GM23338 (cell line): ENCODE data around the gene RPS15. TPM values are rescaled to one million over a fixed set of nuclear protein-coding genes. Genes with fewer than 3 reads are reported as not detected.

Experiments used
- ATAC-seq: fragments of 200-7000 bp; cut with Tn5 transposase; 3 replicates; pipeline ENCODE4 v1.9.1; 2020
- DNase-seq: peaks from one replicate; pipeline ENCODE4 v3.0.0-alpha.2; 2015; ENCODE audit warnings: low spot score
- H2AFZ ChIP-seq: fragments of 200-600 bp; sonication (generic); 2 replicates; pipeline ENCODE4 v1.8.0; 2016; ENCODE audit warnings: antibody characterized with exemption, mild to moderate bottlenecking, moderate library complexity
- H3F3A ChIP-seq: fragments of 200-600 bp; sonication (generic); replicated peaks from 2 replicates; pipeline ENCODE4 v1.8.0; 2017; ENCODE audit warnings: antibody characterized with exemption, mixed run types, low read depth
- H3K27ac ChIP-seq: fragments of 200-600 bp; sonication (generic); 2 replicates; pipeline ENCODE4 v1.6.1; 2016; ENCODE audit warnings: low read depth
- H3K27me3 ChIP-seq: fragments of 200-600 bp; sonication (generic); 2 replicates; pipeline ENCODE4 v1.8.0; 2016; ENCODE audit warnings: mild to moderate bottlenecking, mixed run types, moderate library complexity; ENCODE audit not compliant: insufficient read depth
- H3K36me3 ChIP-seq: fragments of 200-600 bp; sonication (generic); 2 replicates; pipeline ENCODE4 v1.8.0; 2016; ENCODE audit warnings: mild to moderate bottlenecking; ENCODE audit not compliant: insufficient read depth
- H3K4me1 ChIP-seq: fragments of 200-600 bp; sonication (generic); 2 replicates; pipeline ENCODE4 v1.8.0; 2016; ENCODE audit warnings: mild to moderate bottlenecking, moderate library complexity; ENCODE audit not compliant: insufficient read depth
- H3K4me2 ChIP-seq: fragments of 200-600 bp; sonication (generic); 2 replicates; pipeline ENCODE4 v1.7.1; 2017; ENCODE audit warnings: mixed run types
- H3K4me3 ChIP-seq: fragments of 200-600 bp; sonication (generic); 2 replicates; pipeline ENCODE4 v1.6.1; 2016; ENCODE audit warnings: mixed run types
- H3K79me2 ChIP-seq: fragments of 200-600 bp; sonication (generic); replicated peaks from 2 replicates; pipeline ENCODE4 v1.8.0; 2017; ENCODE audit warnings: mild to moderate bottlenecking; ENCODE audit not compliant: insufficient read depth
- H3K9me2 ChIP-seq: fragments of 200-600 bp; sonication (generic); 2 replicates; pipeline ENCODE4 v1.8.0; 2017; ENCODE audit not compliant: insufficient read depth
- H4K20me1 ChIP-seq: fragments of 200-600 bp; sonication (generic); replicated peaks from 2 replicates; pipeline ENCODE4 v1.8.0; 2017; ENCODE audit warnings: mild to moderate bottlenecking; ENCODE audit not compliant: insufficient read depth
- H3K27ac Mint-ChIP-seq: 2 replicates; pipeline ENCODE4 v1.8.0; 2020; ENCODE audit warnings: inconsistent platforms, mild to moderate bottlenecking, moderate library complexity, mixed read lengths
- H3K27me3 Mint-ChIP-seq: 3 replicates; pipeline ENCODE4 v1.8.0; 2022; ENCODE audit warnings: low read depth, mild to moderate bottlenecking, moderate library complexity, mixed read lengths, inconsistent platforms; ENCODE audit not compliant: insufficient read depth, poor library complexity
- H3K36me3 Mint-ChIP-seq: 3 replicates; pipeline ENCODE4 v1.8.0; 2021; ENCODE audit warnings: low read depth, mild to moderate bottlenecking, inconsistent platforms, moderate library complexity, mixed read lengths
- H3K4me1 Mint-ChIP-seq: 3 replicates; pipeline ENCODE4 v1.8.0; 2020; ENCODE audit warnings: mild to moderate bottlenecking, inconsistent platforms, mixed read lengths
- H3K4me3 Mint-ChIP-seq: 3 replicates; pipeline ENCODE4 v1.8.0; 2021; ENCODE audit warnings: moderate library complexity, mild to moderate bottlenecking, inconsistent platforms, mixed read lengths
- H3K9me3 Mint-ChIP-seq: 3 replicates; pipeline ENCODE4 v1.8.0; 2020; ENCODE audit warnings: moderate library complexity, mild to moderate bottlenecking, inconsistent platforms, mixed read lengths
- CREB1 ChIP-seq: fragments of 250-450 bp; sonication (Bioruptor Pico); IDR thresholded peaks from 2 replicates; pipeline ENCODE4 v1.5.0; 2020; ENCODE audit warnings: low read depth, mild to moderate bottlenecking, moderate library complexity
- CTCF ChIP-seq, 2 experiments: fragments of 200-600 bp in 1 of 2; sonication (generic) in 1 of 2; conservative IDR thresholded peaks; 2 replicates each; pipeline versions ENCODE4 v1.5.1 to v1.6.1; 2016 to 2017; ENCODE audit warnings: antibody characterized with exemption in 2 of 2, low read depth in 2 of 2, mild to moderate bottlenecking in 2 of 2, moderate library complexity in 1 of 2
- ETS1 ChIP-seq: IDR thresholded peaks from 2 replicates; pipeline ENCODE4 v1.6.1; 2016; ENCODE audit warnings: antibody characterized with exemption
- EZH2 ChIP-seq: fragments of 200-600 bp; sonication (generic); IDR thresholded peaks from one replicate; pipeline ENCODE4 v1.8.0; 2017; ENCODE audit warnings: antibody characterized with exemption, mild to moderate bottlenecking, low read depth; ENCODE audit not compliant: unreplicated experiment
- NANOG ChIP-seq: IDR thresholded peaks from 2 replicates; pipeline ENCODE4 v1.6.1; 2016; ENCODE audit warnings: antibody characterized with exemption, borderline replicate concordance
- POLR2AphosphoS5 ChIP-seq: IDR thresholded peaks from 2 replicates; pipeline ENCODE4 v1.6.1; 2016; ENCODE audit warnings: antibody characterized with exemption, low read depth
- REST ChIP-seq: IDR thresholded peaks from one replicate; pipeline ENCODE4 v1.6.1; 2018; ENCODE audit warnings: antibody characterized with exemption; ENCODE audit not compliant: unreplicated experiment
- STAT1 ChIP-seq: IDR thresholded peaks from one replicate; pipeline ENCODE4 v1.6.1; 2016; ENCODE audit warnings: antibody characterized with exemption; ENCODE audit not compliant: unreplicated experiment
- ZNF114 ChIP-seq: fragments of 250-450 bp; sonication (Bioruptor Pico); IDR thresholded peaks from 2 replicates; pipeline ENCODE4 v1.5.0; 2020; ENCODE audit warnings: mild to moderate bottlenecking, moderate library complexity
- ZNF331 ChIP-seq: fragments of 250-450 bp; sonication (Bioruptor Pico); IDR thresholded peaks from 2 replicates; pipeline ENCODE4 v1.5.0; 2020; ENCODE audit warnings: low read depth, mild to moderate bottlenecking, moderate library complexity
- ZNF462 ChIP-seq: fragments of 250-450 bp; sonication (Bioruptor Pico); IDR thresholded peaks from 2 replicates; pipeline ENCODE4 v1.5.0; 2020; ENCODE audit warnings: mild to moderate bottlenecking, moderate library complexity
- polyA plus RNA-seq: library from polyadenylated mRNA; unstranded; fragments of >200 nt; fragmentation: Nextera tagmentation; extraction: Ambion mirVana; gene quantifications from 2 replicates; pipeline ENCODE4 v1.2.1, GENCODE V29; 2016
- total RNA-seq: library from RNA; depleted of rRNA; stranded (reverse); fragments of >200 nt; shearing (Covaris generic); gene quantifications from 2 replicates; pipeline ENCODE4 v1.2.3, GENCODE V29; 2014

RPS15 gene
- total and polyA plus RNA-seq, 2 experiments from 2014 or later = 2,953 to 3,861 TPM

- no peak for TF ChIP-seq ZNF462 (CRISPR knock-in tag)
- TF ChIP-seq EZH2 = no peak
Observed at GRCh38 chr19:1440418-1440801, 2.2 kb downstream of the RPS15 start (continued).

- no peak for DNase-seq
- Histone ChIP-seq H3K4me2 (no peak overlapping the region), H3K4me1 (peaks cover 16% of the 10 kb centered on the region; the same call in 1 of the 2 replicates), H3K79me2 (peaks cover 24% of the 10 kb centered on the region), H3K9me2 (no peaks in the 10 kb centered on the region), H3F3A (peaks cover 73% of the 10 kb centered on the region), H3K27me3 (no peaks in the 10 kb centered on the region), H2AFZ (no peak overlapping the region), H3K27ac (peak overlapping the region; percentile 72), H3K36me3 (peaks cover 24% of the 10 kb centered on the region), H3K4me3 (no peak overlapping the region), H4K20me1 (peaks cover 29% of the 10 kb centered on the region)
- Mint-ChIP-seq H3K9me3 (no peaks in the 10 kb centered on the region), H3K27ac (no peak overlapping the region), H3K36me3 (peaks cover 47% of the 10 kb centered on the region), H3K27me3 (peaks cover 39% of the 10 kb centered on the region), H3K4me3 (peak overlapping the region; percentile 97), H3K4me1 (peaks cover 20% of the 10 kb centered on the region)
- no peak for ATAC-seq
- TF ChIP-seq ETS1 = no peak
- TF ChIP-seq EZH2 = no peak
- no peak for TF ChIP-seq ZNF114 (CRISPR knock-in tag)
- no peak for TF ChIP-seq ZNF331 (CRISPR knock-in tag)
- no peak for TF ChIP-seq NANOG
- no peak for TF ChIP-seq STAT1
- no peak for TF ChIP-seq REST
- TF ChIP-seq POLR2AphosphoS5 = no peak
- no peak for TF ChIP-seq CREB1
- no peak for TF ChIP-seq CTCF (conservative IDR thresholded peaks at IDR 0.05; ENCODE audit: low read depth in 2 of 2)
Observed at GRCh38 chr19:1441022-1441426, 2.8 kb downstream of the RPS15 start.
